H1 (cell line): Measurements from ENCODE around the gene CNOT6. TPM values are rescaled to one million over a fixed set of nuclear protein-coding genes. Genes with fewer than 3 reads are reported as not detected.

ENCODE experiments used
- CTCF ChIA-PET: fragments of 300-600 bp; sonication (Branson Sonifier 250); formaldehyde crosslinking; loops from one replicate; lab custom pipeline; 2021; ENCODE audit not compliant: partially characterized antibody; lab: Charles Lee
- POLR2A ChIA-PET: fragments of 300-600 bp; sonication (Branson Sonifier 250); formaldehyde crosslinking; loops from one replicate; lab custom pipeline; 2021; ENCODE audit warnings: inconsistent platforms; ENCODE audit not compliant: partially characterized antibody; lab: Charles Lee
- DNase-seq, 2 experiments: peaks; one replicate each; pipeline versions ENCODE4 v3.0.0 to v3.0.0-alpha.2; 2010 to 2022; ENCODE audit warnings: low spot score in 2 of 2, low read depth in 1 of 2, mixed read lengths in 1 of 2
- FAIRE-seq: peaks from 2 replicates; lab custom pipeline; 2011; peaks lifted over from hg19 to GRCh38; lab: Jason Lieb, UNC
- H2AFZ ChIP-seq: 2 replicates; pipeline ENCODE4 v1.8.1; 2012; ENCODE audit warnings: low read length, inconsistent platforms
- H2AK5ac ChIP-seq: 2 replicates; pipeline ENCODE4 v1.6.1; 2013; ENCODE audit warnings: low read depth, low read length
- H2BK120ac ChIP-seq: replicated peaks from 2 replicates; pipeline ENCODE3; 2013; ENCODE audit warnings: low read depth, low read length, inconsistent platforms
- H2BK12ac ChIP-seq: 2 replicates; pipeline ENCODE4 v1.6.1; 2013; ENCODE audit warnings: low read depth, low read length
- H2BK15ac ChIP-seq: 2 replicates; pipeline ENCODE4 v1.6.1; 2013; ENCODE audit warnings: low read length
- H2BK20ac ChIP-seq: 2 replicates; pipeline ENCODE4 v1.6.1; 2013; ENCODE audit warnings: low read length
- H2BK5ac ChIP-seq: 2 replicates; pipeline ENCODE4 v1.6.1; 2013; ENCODE audit warnings: low read depth, low read length
- H3K14ac ChIP-seq: 2 replicates; pipeline ENCODE4 v1.6.1; 2013; ENCODE audit warnings: inconsistent platforms; ENCODE audit not compliant: insufficient read length
- H3K18ac ChIP-seq: 2 replicates; pipeline ENCODE4 v1.6.1; 2013; ENCODE audit warnings: low read length; ENCODE audit errors: extremely low read depth
- H3K23ac ChIP-seq: 2 replicates; pipeline ENCODE4 v1.6.1; 2013; ENCODE audit warnings: inconsistent platforms; ENCODE audit not compliant: insufficient read length
- H3K23me2 ChIP-seq: 2 replicates; pipeline ENCODE4 v1.6.1; 2013; ENCODE audit warnings: low read depth, low read length
- H3K27ac ChIP-seq: 2 replicates; pipeline ENCODE4 v1.6.1; 2011; ENCODE audit warnings: low read depth, low read length, inconsistent platforms
- H3K27me3 ChIP-seq, 4 experiments: replicated peaks in 1 of 4; 1 replicate in 1 of 4; 2 replicates in 3 of 4; pipeline versions ENCODE4 v1.6.1 to v1.8.1; 2011 to 2013; ENCODE audit warnings: low read length in 3 of 4, mild to moderate bottlenecking in 3 of 4, inconsistent platforms in 2 of 4, mixed read lengths in 2 of 4, moderate library complexity in 1 of 4; ENCODE audit not compliant: control insufficient read depth in 3 of 4, insufficient read depth in 3 of 4; ENCODE audit errors: extremely low read depth in 1 of 4
- H3K36me3 ChIP-seq, 4 experiments: 2 replicates each; pipeline versions ENCODE4 v1.6.1 to v1.8.1; 2011 to 2013; ENCODE audit warnings: mild to moderate bottlenecking in 4 of 4, low read length in 3 of 4, moderate library complexity in 2 of 4, control low read depth in 1 of 4, inconsistent platforms in 1 of 4; ENCODE audit not compliant: insufficient read depth in 4 of 4, control insufficient read depth in 2 of 4
- H3K4ac ChIP-seq: replicated peaks from 2 replicates; pipeline ENCODE3; 2013; ENCODE audit warnings: low read length, low read depth, mixed read lengths, inconsistent platforms; ENCODE audit not compliant: insufficient read length
- H3K4me1 ChIP-seq, 4 experiments: replicated peaks in 1 of 4; 1 replicate in 1 of 4; 2 replicates in 3 of 4; pipeline versions ENCODE4 v1.6.1 to v1.8.1; 2011 to 2013; ENCODE audit warnings: low read length in 3 of 4, inconsistent platforms in 2 of 4, mixed read lengths in 1 of 4; ENCODE audit not compliant: insufficient read depth in 4 of 4, control insufficient read depth in 3 of 4
- H3K4me2 ChIP-seq, 2 experiments: 2 replicates each; pipeline versions ENCODE4 v1.6.1 to v1.8.1; 2011 to 2013; ENCODE audit warnings: low read depth in 2 of 2, low read length in 2 of 2, control low read depth in 1 of 2, inconsistent platforms in 1 of 2, mild to moderate bottlenecking in 1 of 2; ENCODE audit not compliant: insufficient read depth in 1 of 2
- H3K4me3 ChIP-seq, 4 experiments: fragments of 200-600, 300-600 bp in 1 of 4; sonication (generic), shearing (Covaris generic), sonication (Bioruptor Twin) in 1 of 4; 2 replicates each; pipeline versions ENCODE4 v1.5.1 to v1.8.1; 2011 to 2016; ENCODE audit warnings: low read length in 4 of 4, low read depth in 3 of 4, control low read depth in 2 of 4, inconsistent platforms in 2 of 4, mild to moderate bottlenecking in 2 of 4, mixed read lengths in 1 of 4, moderate library complexity in 1 of 4; ENCODE audit not compliant: insufficient read depth in 2 of 4; ENCODE audit errors: extremely low read depth in 1 of 4
- H3K56ac ChIP-seq: replicated peaks from 2 replicates; pipeline ENCODE3; 2013; ENCODE audit warnings: low read depth, mild to moderate bottlenecking, mixed read lengths, low read length, inconsistent platforms; ENCODE audit not compliant: insufficient read length
- H3K79me1 ChIP-seq: 2 replicates; pipeline ENCODE4 v1.6.1; 2013; ENCODE audit warnings: low read depth, low read length, control low read depth
- H3K79me2 ChIP-seq, 2 experiments: 2 replicates each; pipeline versions ENCODE4 v1.6.1 to v1.8.1; 2012 to 2013; ENCODE audit warnings: low read length in 2 of 2, mild to moderate bottlenecking in 2 of 2, inconsistent platforms in 1 of 2; ENCODE audit not compliant: insufficient read depth in 2 of 2, control insufficient read depth in 1 of 2
- H3K9ac ChIP-seq, 4 experiments: replicated peaks in 1 of 4; 1 replicate in 1 of 4; 2 replicates in 3 of 4; pipeline versions ENCODE4 v1.6.1 to v1.8.1; 2011 to 2013; ENCODE audit warnings: low read depth in 3 of 4, low read length in 3 of 4, control low read depth in 2 of 4, mild to moderate bottlenecking in 2 of 4, moderate library complexity in 2 of 4, inconsistent platforms in 1 of 4; ENCODE audit errors: extremely low read depth in 1 of 4
- H3K9me3 ChIP-seq, 2 experiments: 2 replicates each; pipeline versions ENCODE4 v1.6.1 to v1.8.1; 2012 to 2013; ENCODE audit warnings: mild to moderate bottlenecking in 2 of 2, moderate library complexity in 2 of 2, control low read depth in 1 of 2, inconsistent platforms in 1 of 2, low read depth in 1 of 2, low read length in 1 of 2, mixed read lengths in 1 of 2; ENCODE audit not compliant: insufficient read depth in 2 of 2
- H4K20me1 ChIP-seq, 2 experiments: replicated peaks in 1 of 2; 2 replicates each; pipeline versions ENCODE3 to v1.8.1; 2011 to 2013; ENCODE audit warnings: inconsistent platforms in 2 of 2, low read length in 2 of 2, mild to moderate bottlenecking in 1 of 2; ENCODE audit not compliant: insufficient read depth in 2 of 2, control insufficient read depth in 1 of 2
- H4K5ac ChIP-seq: 2 replicates; pipeline ENCODE4 v1.6.1; 2013; ENCODE audit warnings: low read length, low read depth, mixed read lengths, inconsistent platforms; ENCODE audit not compliant: insufficient read length
- H4K8ac ChIP-seq: 2 replicates; pipeline ENCODE4 v1.8.0; 2013; ENCODE audit warnings: mild to moderate bottlenecking, moderate library complexity, low read length, inconsistent platforms; ENCODE audit not compliant: insufficient read depth; ENCODE audit errors: extremely low read depth
- H4K91ac ChIP-seq: replicated peaks from 2 replicates; pipeline ENCODE3; 2013; ENCODE audit warnings: low read length, mixed read lengths, inconsistent platforms; ENCODE audit not compliant: insufficient read length
- BRCA1 ChIP-seq: IDR thresholded peaks from 2 replicates; pipeline ENCODE4 v1.6.1; 2012; ENCODE audit warnings: low read depth, low read length, improper control_type of control experiment
- CBX8 ChIP-seq: fragments of 300-800, 300-1000 bp; sonication (generic); IDR thresholded peaks from 2 replicates; pipeline ENCODE4 v1.7.1; 2016; ENCODE audit warnings: low read depth, low read length, borderline replicate concordance
- CHD2 ChIP-seq: IDR thresholded peaks from 2 replicates; pipeline ENCODE4 v1.6.1; 2012; ENCODE audit warnings: low read length, improper control_type of control experiment
- CREB1 ChIP-seq: IDR thresholded peaks from 2 replicates; pipeline ENCODE4 v1.6.1; 2012; ENCODE audit warnings: inconsistent platforms
- EP300 ChIP-seq, 2 experiments: IDR thresholded peaks; 1 replicate in 1 of 2; 2 replicates in 1 of 2; pipeline ENCODE4 v1.6.1; 2011 to 2012; ENCODE audit warnings: low read depth in 2 of 2, low read length in 2 of 2, mild to moderate bottlenecking in 2 of 2, borderline replicate concordance in 1 of 2, inconsistent platforms in 1 of 2, moderate library complexity in 1 of 2
- POLR2AphosphoS5 ChIP-seq: IDR thresholded peaks from 2 replicates; pipeline ENCODE4 v1.6.1; 2011; ENCODE audit warnings: low read depth, low read length
- RNF2 ChIP-seq: fragments of 200-900, 300-1000 bp; sonication (generic); IDR thresholded peaks from 2 replicates; pipeline ENCODE4 v1.7.1; 2016; ENCODE audit warnings: borderline replicate concordance, low read depth, mild to moderate bottlenecking, antibody characterized with exemption, low read length; ENCODE audit not compliant: poor library complexity, severe bottlenecking; ENCODE audit errors: missing control alignments
- SIN3A ChIP-seq, 2 experiments: IDR thresholded peaks in 1 of 2; conservative IDR thresholded peaks in 1 of 2; 2 replicates each; pipeline ENCODE4 v1.6.1; 2011 to 2012; ENCODE audit warnings: low read length in 2 of 2, improper control_type of control experiment in 1 of 2, low read depth in 1 of 2, mild to moderate bottlenecking in 1 of 2
- SIRT6 ChIP-seq: IDR thresholded peaks from one replicate; pipeline ENCODE4 v1.7.1; 2012; ENCODE audit warnings: low read length, inconsistent platforms
- WGBS, 2 experiments: shearing (Covaris generic) in 1 of 2; methylation state at CpG; one replicate each; pipeline versions ENCODE4 v1.1.6 to v1.1.7; 2013 to 2015; ENCODE audit warnings: low lambda C conversion rate in 2 of 2, mixed read lengths in 2 of 2, inconsistent platforms in 1 of 2, low coverage in 1 of 2, missing lambda C conversion rate in 1 of 2; ENCODE audit not compliant: insufficient replicate concordance in 2 of 2, insufficient coverage in 1 of 2, insufficient read length in 1 of 2; ENCODE audit errors: extremely low coverage in 1 of 2, missing lambda C conversion rate in 1 of 2; 5-methylcytosine and 5-hydroxymethylcytosine counted together
- polyA plus RNA-seq, 7 experiments: library from polyadenylated mRNA; depleted of rRNA in 3 of 7; stranded (reverse) in 5 of 7; unstranded in 2 of 7; fragments of >200 nt in 5 of 7; fragments of 200-250 nt in 2 of 7; gene quantifications; 1 replicate in 5 of 7; 2 replicates in 1 of 7; 4 replicates in 1 of 7; pipeline versions ENCODE4 v1.2.1 to v1.2.3, GENCODE V29; 2011 to 2013; ENCODE audit warnings: missing spikeins in 2 of 7, mixed read lengths in 2 of 7
- total RNA-seq: library from RNA; stranded (reverse); fragmentation: NEBNext Ultra II Directional; extraction: Animal tissue kit (Norgen Biotek cat#: 25700); gene quantifications from 2 replicates; pipeline ENCODE4 v1.2.1, GENCODE V29; 2021

The CNOT6 gene
- total and polyA plus RNA-seq, 2 of the 8 experiments (the other 6 are each of a cell fraction or from before 2014, with no cell fraction given), result 10.7 to 45.4 TPM

DNA sequence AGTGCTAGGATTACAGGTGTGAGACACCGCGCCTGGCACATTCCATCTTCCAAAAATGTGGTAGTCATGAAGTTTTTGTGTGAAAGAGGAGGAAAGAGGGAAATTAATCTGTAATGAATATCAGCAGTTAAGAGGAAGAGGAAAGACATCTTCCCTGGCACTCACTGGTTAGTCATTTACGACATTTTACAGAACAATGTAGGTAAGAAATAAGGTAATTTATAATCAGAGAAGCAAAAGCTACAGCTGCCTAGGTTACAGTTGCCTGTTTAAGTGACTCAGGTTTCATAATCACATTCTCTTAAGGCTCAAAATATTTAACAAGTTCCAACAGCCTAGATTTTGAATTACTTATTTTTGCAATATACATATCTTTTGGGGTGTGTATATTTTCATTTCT is 26.9 kb downstream of the CNOT6 start:
- no peak overlapping the region for H3K4me2 ChIP-seq
- H2AFZ ChIP-seq, result no peak overlapping the region
- peaks cover 8% of the 10 kb centered on the region for H3K79me1 ChIP-seq
- H3K27ac ChIP-seq, result no peak overlapping the region
- TF ChIP-seq CREB1 (no peak), CHD2 (no peak), POLR2AphosphoS5 (no peak), CBX8 (no peak), RNF2 (no peak), EP300 (IDR thresholded peaks at IDR 0.05; ENCODE audit: borderline replicate concordance in 1 of 2, low read depth in 2 of 2, low read length in 2 of 2) (no peak), SIRT6 (no peak), SIN3A (conservative IDR thresholded peaks at IDR 0.05 in 1 of 2, IDR thresholded peaks at IDR 0.05 in 1 of 2; ENCODE audit: low read depth in 1 of 2, low read length in 2 of 2) (no peak), BRCA1 (no peak)
- TF ChIP-seq, all 59 proteins: peak for 0
- WGBS, 2 experiments, result 89% methylated on average over 3 of the region's 3 CpGs; no CpG with 5 or more reads in 1 of the 2 experiments
- peaks cover 21 to 28% of the 10 kb centered on the region in 2 experiments for H4K20me1 ChIP-seq
- no peak for FAIRE-seq
- H3K9ac ChIP-seq, result no peak overlapping the region
- H4K91ac ChIP-seq, result no peak overlapping the region
- no peak for DNase-seq
- H2BK5ac ChIP-seq, result no peak overlapping the region
- H2BK12ac ChIP-seq, result no peak overlapping the region
- ChIA-PET CTCF (interaction anchor here (0.9 to 1.0 kb wide), 2 partner anchors 56 to 87 kb away, joined by 3 read pairs; no protein-coding TSS in a partner anchor), POLR2A (no interaction called here)
- no peak overlapping the region for H2AK5ac ChIP-seq
- H2BK15ac ChIP-seq, result no peak overlapping the region
- H3K36me3 ChIP-seq, result no peaks in the 10 kb centered on the region; a peak in 1 of 8 replicates
- no peak overlapping the region for H2BK120ac ChIP-seq
- no peak overlapping the region for H4K8ac ChIP-seq
- no peaks in the 10 kb centered on the region for H3K27me3 ChIP-seq
- H3K56ac ChIP-seq, result no peak overlapping the region
- H2BK20ac ChIP-seq, result no peak overlapping the region
- no peak overlapping the region for H4K5ac ChIP-seq
- H3K9me3 ChIP-seq, result no peaks in the 10 kb centered on the region
- no peak overlapping the region for H3K4me3 ChIP-seq
- no peak overlapping the region for H3K18ac ChIP-seq
- no peak overlapping the region for H3K23ac ChIP-seq
- peaks cover 31 to 99% of the 10 kb centered on the region in 2 experiments for H3K79me2 ChIP-seq
- no peak overlapping the region for H3K4ac ChIP-seq
- peaks cover 4 to 15% (median 8%) of the 10 kb centered on the region in 4 experiments; a peak in 6 of 7 replicates for H3K4me1 ChIP-seq
- H3K14ac ChIP-seq, result no peak overlapping the region
- 0 out of 2 replicates have a peak, but pooled peaks cover 2% of the 10 kb centered on the region for H3K23me2 ChIP-seq
